Endothelial cell of hepatic sinusoid (primary cell): ENCODE data around the gene ITSN1.
"Not testable (repeated sequence)": the region's sequence is repeated elsewhere in the genome, so short reads cannot be mapped to it uniquely, and the experiment has no call there.

Experiments used
- in situ Hi-C: cut with HindIII; loops from 2 replicates; pipeline ENCODE4 v1.10.0; 2017; ENCODE audit warnings: low sequenced_read_pairs

Gene ITSN1

DNA sequence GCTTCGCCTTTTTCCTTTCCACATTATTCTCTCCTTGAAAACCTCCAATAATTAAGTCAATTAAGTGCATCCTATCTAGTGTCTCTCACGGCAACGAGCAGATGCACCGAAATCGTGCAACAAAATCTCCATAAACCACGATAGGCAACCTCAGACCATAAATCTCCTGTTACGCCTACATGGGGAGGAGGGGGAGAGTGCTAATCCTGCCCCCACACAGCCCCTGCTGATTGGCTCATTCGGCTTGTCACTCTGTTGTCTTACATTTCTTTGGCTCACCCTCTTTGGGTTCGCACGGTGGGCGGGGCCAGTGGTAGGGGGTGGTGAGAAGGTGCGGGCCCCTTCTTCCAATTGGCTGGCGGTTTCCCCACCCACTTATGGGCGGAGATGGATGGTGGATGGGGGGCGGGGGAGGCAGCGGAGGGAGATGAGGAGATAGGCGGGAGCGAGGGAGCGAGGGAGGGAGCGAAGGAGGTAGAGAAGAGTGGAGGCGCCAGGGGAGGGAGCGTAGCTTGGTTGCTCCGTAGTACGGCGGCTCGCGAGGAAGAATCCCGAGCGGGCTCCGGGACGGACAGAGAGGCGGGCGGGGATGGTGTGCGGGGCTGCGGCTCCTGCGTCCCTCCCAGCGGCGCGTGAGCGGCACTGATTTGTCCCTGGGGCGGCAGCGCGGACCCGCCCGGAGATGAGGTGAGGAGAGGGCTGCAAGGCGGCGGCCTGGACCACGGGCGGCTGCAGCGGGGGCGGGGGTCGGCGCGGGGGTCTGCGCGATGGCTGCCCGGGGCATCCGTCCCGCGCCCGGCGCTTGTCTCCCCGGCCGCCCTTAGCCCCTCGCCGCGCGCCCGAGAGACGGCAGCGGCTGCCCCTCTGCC, at the start of gene ITSN1:
Gene ITSN1 (plus strand): TSS at position 475 of the 869 bp plus-strand sequence. CDS start 76,328 bp downstream, outside the sequence.
- in situ Hi-C loops: loop anchor here (5.0 kb wide), 1 partner anchor 55 kb away; no protein-coding TSS in a partner anchor

DNA sequence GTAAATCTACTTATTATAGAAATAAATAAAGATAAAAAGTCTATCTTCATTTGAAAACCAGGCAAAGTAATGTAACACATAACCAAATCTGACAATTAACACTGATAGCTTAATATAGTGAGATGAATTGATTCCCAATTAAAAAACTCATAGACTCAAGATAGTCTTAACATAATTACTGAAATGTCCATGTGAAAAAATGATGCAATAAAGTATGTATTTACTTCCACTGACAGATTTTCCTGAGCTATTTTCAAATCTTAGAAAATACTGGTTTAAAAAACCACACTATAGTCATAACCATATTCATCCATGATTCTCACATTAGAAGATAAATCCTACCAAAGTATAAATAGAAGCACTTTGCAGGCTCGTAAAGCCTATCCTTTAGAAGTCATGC, 44.2 kb upstream of the ITSN1 start:
- in situ Hi-C loops: no loop called here

DNA sequence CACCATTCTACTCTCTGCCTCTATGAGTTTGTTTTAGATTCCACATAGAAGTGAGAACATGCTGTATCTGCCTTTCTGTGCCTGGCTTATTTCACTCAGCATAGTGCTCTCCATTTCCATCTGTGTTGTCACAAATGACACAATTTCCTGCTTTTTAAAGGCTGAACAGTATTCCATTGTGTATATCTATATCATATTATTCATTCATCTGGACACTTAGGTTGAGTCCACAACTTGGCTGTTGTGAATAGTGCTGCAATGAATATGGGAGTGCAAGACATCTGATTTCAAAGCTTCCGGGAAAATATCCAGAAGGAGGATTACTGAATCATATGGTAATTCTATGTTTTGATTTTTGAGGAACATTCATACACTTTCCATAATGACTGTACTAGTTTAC, 33.7 kb upstream of the ITSN1 start:
- in situ Hi-C loops: no loop called here

DNA sequence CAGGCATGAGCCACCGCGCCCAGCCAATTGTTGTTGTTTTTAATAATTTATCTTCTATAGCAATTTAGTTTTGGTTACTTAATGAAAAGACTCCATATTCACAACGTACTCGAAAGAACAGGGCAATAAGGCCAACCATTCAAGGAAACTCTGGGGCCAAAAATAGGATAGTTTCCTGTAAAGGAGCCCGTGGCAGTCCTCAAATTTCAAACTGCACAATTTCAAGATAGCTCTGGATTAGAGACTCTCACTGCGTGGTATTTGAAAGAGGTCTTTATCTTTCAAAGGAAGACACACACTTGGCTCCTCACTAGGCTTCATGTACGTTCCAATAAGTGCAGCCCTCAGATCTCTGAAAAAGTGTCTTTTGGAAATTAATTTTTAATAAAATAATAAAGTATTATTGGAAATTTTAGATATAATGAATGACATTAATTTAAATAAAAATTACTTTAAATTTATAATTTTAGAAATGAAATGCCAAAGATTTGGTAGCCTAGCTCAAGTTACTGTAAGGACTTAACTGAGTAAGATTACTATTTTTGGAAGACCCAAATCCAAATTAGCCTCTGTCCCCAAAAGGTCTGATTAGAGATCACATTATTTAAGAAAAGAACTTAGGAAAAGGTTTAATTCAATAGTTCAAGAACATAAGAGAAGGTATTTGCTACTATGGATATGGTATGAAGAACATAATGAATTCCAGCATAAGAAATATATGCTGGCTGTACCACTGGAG, 31.1 kb upstream of the ITSN1 start:
- in situ Hi-C loops: no loop called here

DNA sequence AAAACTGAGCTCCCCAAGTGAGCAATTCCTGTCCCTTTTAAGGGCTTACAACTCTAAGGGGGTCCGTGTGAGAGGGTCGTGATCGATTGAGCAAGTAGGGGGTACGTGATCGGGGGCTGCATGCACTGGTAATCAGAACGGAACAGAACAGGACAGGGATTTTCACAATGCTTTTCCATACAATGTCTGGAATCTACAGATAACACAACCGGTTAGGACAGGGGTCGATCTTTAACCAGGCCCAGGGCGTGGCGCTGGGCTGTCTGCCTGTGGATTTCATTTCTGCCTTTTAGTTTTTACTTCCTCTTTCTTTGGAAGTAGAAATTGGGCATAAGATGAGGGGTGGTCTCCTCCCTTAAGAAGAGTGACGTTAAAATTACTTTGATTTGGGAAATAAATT, 24.7 kb upstream of the ITSN1 start:
- in situ Hi-C loops: not testable (repeated sequence)

DNA sequence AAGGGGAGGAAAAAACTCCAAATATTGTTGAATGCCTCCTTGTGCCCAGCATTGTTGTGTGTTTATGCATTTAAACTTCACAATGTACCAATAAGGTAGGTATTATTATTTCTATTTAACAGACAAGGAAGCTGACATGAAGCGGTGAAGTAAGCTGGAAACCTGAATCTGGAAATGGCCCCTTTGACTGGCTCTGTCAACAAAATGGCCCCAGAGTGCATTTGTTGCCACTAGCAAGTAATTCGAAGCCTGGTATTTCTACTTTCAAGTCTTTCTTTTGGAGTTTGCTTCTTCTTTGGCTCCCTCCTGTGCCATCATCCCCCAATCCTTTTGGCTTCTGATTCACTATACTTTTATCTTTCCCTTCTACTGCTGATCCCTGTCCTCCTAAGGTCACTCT, 23.9 kb upstream of the ITSN1 start:
- in situ Hi-C loops: no loop called here

DNA sequence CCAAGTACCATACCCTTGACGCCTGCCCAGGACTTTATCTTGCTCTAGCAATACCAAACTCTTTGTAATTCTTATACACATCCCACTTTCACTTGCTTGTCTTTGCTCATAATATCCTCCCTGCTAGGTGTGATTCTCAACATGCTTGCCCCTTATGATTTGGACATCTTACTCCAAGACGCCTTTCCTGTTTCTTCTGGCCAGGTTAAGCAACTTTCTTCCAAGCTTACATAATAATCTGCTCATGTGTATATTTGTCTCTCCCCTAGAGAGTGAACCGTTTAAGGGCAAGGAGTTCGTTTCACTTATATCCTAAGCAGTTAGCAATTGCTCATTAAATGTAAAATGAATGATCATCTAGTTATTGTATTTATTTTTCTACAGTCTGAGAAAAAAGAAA, 22.6 kb upstream of the ITSN1 start:
- in situ Hi-C loops: no loop called here

DNA sequence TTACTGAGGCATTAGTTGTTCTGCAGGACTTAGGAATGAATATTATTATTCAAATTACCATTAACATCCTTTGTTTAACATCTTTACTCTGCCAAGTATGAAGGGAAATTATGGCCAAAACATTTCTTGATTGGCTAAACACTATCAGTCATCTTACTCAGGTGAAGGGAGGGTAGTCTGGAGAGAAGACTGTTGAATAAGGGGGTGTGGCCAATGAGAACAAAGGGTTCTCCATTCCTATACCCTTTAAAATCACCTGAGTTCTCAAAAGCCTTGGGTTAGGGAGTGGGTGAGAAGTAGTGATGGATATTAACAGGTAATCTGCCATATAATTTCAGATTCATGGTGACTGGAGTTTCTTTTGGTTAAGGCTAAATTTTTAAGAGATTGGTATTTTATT, 20.0 kb upstream of the ITSN1 start:
- in situ Hi-C loops: no loop called here

DNA sequence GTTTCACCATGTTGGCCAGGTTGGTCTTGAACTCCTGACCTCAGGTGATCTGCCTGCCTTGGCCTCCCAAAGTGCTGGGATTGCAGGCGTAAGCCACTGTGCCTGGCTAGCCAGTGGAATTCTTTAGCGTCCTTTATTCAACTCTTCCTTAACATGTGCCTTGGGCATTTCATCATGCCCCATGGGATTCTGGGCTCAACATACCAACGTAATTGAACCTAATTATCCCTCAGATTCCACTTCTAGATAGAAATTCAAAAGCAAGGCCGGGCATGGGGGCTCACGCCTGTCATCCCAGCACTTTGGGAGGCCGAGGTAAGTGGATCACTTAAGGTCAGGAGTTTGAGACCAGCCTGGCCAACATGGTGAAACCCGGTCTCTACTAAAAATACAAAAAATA, 16.1 kb upstream of the ITSN1 start:
- in situ Hi-C loops: not testable (repeated sequence)

DNA sequence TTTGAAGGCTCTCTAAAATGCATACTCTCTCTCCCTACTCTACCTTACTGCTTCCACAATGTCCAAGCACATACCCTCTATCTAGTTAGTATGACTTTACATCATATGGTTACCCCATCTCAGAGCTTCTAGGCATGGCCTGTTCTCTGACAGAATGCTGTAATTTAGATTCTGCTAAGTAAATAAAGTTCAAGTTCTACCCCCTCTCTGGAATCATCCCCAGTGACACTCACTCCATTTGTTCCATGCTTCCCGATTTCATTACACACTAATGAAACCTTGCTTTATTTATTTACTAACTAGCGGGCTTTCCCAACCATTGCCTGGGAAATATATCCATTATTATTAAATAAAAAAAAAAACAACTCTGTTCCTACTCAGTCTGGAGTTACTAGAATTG, 8.0 kb upstream of the ITSN1 start:
- in situ Hi-C loops: no loop called here

DNA sequence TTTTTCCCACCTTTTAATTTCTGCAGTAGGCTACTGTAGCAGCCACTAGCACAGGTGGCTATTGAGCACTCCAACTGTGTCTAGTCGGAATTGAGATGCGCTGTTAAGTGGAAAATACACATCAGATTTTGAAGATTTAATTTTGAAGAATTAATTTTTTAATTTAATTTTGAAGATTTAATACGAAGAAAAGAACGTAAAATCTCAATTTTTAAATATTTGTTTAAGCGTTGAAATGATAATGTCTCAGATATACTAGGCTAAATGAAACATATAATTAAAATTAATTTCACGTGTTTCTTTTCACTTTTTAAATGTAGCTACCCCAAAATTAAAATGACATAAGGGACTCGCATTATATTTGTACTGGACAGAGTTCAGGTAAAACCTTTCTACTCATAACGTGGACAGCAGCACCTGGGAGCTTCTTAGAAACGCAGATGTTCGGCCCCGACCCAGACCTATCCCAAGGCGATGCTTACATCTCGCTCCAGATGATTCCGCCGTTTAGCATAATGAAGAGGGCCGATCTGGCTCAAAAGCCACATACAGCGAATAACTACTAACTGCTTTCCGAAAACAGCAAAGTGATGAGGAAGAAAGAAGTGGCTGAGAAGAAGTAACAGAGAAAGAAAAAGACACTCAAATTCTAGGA, 1.5 kb upstream of the ITSN1 start:
- in situ Hi-C loops: loop anchor here (5.0 kb wide), 1 partner anchor 56 kb away; no protein-coding TSS in a partner anchor

DNA sequence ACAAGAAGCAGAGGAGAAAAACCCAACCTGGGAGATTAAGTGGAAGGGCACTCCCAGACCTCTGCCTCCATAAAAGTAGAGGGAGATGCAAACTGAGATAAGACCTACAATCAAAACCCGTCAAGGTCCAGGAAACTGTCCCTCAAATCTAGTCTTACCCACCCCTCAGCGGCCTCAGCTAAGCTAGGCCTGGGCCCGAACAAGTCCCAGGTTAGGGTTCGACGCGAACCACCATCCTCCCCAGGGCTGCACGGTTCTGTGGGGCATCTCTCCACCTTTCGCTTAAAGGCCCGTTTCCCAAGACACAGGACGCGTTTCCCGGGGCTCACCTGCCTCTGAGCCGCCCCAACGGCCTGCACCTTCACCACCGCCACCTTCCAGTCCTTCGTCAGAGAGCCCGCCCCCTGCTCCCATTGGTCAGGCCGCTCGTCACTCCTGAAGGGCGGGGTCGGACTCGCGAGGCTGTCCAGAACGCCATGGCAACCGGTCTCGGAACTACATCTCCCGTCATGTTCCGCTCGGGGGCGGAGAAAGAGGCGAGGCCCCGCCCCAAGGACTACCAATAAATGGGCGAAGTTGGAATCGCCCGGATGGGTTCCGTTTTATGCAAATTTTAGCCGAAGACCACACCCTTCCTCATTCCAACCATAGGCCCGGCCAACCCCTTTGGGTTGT, 812 bp upstream of the ITSN1 start, which contains the start of gene CRYZL1:
Gene CRYZL1 (minus strand): TSS at position 390 of the 675 bp plus-strand sequence. CDS start 10,190 bp downstream, outside the sequence.
- in situ Hi-C loops: loop anchor here (5.0 kb wide), 1 partner anchor 56 kb away; no protein-coding TSS in a partner anchor

DNA sequence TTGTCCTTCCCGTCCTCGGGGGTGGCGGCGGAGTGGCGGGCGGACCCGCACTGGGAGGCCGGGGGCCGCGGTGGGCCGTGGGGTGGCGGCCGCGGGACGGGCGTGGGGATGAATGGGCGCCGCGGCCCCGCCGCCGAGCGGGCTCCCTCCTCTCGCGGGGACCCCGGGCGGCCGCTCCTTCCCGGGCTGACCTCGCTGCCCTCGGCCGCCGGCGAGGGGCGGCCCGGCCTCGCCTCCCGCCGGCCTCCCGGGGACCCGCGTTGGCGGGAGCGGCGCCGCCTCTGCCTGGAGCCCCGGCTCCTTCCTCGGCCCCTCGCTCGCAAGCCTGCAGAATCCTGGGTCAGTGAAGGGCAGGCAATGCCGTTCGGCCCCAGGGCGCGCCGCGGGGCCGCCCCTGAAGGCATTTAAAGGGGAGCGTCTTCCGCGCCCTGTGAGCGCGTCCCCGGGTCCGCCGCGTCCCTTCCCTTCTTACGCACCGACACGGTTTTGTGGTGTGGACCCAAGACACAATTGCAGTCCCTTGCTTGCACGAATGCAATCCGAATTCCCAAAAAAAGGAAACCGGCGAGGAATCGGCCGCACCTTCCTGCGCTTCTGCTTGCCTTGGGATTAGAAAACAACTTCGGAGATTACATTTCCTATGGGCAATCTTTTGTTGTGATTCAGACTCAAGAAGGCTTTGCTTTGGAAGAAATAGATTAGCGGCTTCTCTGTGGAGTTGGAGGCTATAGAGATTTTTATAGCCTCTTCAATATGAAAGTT, 776 bp downstream of the ITSN1 start:
- in situ Hi-C loops: loop anchor here (5.0 kb wide), 1 partner anchor 54 kb away; no protein-coding TSS in a partner anchor

DNA sequence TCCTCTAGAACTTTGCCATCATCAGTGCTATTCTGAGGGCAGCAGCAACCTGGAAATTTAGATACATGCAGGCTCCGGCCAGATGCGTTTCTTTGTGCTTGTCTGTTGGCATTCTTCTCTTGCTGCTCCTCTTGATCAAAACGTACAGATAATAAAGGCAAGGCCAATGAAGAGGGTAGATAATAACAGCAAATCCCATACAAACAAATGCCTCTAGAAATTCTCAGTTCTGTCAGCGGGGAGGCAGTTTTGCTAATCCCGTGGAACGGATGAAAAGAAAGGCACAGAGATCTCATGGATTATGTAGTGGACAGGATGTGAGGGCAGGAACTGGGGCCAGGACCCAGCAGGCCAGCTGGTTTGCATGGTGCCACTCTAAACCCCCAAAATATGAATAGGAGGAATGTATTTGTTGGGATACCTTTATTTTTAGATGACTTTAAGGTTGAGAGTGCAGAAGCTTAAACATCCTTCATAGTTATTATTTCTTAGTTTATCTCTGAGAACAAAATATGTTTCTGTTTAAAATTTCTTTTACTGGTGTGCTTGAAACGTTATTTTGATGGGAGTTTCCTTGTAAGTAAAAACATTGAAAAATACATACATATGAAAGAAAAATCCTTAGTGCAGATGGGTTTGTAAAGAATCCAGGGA, 1.5 kb downstream of the ITSN1 start:
- in situ Hi-C loops: loop anchor here (5.0 kb wide), 1 partner anchor 54 kb away; no protein-coding TSS in a partner anchor

DNA sequence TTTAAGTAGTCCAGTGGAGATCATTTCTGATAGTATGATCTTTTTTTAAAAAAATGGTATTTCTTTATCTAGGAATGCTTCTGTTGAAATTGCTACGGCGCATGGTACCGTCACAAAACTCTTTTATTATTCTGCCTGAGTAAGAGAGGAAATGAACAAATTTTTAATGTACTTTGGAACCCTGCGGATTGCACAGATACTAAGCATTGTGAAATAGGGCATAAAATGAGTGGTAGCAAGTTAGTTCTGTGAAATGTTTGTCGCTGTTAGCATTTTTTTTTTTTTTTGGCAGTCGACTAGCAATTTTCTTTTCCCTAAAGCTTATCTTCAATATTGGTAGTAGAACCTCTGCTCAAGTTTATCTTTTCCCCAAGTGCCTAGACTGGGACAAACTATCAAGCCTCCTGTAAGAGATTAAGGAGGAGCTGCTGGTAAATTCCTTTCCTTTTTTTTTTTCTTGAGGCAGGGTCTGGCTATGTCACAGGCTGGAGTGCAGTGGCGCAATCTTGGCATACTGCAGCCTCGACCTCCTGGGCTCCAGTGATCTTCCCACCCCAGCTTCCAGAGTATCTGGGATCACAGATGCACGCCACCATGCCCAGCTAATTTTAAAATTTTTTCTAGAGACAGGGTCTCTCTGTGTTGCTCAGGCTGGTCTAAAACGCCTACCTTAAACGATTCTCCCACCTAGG, 2.2 kb downstream of the ITSN1 start:
- in situ Hi-C loops: loop anchor here (5.0 kb wide), 1 partner anchor 53 kb away; no protein-coding TSS in a partner anchor

DNA sequence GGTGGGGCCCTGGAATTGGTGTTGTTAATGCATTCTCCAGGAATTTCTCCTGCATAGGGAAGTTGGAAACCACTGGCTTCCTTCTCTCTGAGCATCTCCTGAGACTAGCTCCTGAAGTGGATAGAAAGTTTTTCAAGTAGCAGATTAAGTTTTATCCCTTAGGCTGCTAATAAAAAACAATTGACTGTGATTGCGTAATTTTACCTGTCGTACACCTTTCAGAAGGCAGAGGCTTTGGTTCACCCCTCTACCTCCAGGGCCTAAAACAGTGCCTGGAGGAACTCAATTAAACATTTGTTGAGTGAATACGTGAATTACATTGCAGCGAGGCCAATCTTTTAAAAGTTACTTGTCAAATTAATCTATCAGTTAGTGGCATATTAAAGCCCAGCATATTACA, 3.4 kb downstream of the ITSN1 start:
- in situ Hi-C loops: no loop called here

DNA sequence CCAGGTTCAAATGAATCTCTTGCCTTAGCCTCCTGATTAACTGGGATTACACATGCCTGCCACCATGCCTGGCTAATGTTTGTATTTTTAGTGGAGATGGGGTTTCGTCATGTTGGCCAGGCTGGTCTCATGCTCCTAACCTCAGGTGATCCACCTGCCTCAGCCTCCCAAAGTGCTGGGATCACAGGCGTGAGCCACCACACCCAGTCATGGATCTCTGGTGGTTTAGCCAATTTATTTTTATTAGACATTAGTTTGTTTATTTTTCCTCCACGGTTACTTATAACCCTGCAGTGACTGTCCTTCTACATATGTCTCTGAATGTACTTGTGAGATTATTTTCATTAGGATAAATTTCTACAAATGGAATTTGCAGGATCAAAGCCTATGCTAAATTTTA, 5.3 kb downstream of the ITSN1 start:
- in situ Hi-C loops: no loop called here

DNA sequence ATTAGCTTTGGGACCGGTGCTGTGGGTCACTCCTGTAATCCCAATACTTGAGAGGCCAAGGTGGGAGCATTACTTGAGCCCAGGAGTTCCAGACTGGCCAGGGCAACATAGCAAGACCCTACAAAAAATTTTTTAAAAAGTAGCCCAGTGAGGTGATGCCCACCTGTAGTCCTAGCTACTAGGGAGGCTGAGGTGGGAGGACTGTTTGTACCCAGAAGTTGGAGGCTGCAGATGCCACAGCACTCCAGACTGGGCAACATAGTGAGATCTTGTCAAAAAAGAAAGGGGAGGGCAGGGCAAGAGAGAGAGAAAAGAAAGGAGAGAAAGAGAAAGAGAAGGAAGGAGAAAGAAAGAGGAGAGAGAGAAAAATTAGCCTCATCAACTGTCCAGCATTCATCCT, 6.3 kb downstream of the ITSN1 start:
- in situ Hi-C loops: no loop called here

DNA sequence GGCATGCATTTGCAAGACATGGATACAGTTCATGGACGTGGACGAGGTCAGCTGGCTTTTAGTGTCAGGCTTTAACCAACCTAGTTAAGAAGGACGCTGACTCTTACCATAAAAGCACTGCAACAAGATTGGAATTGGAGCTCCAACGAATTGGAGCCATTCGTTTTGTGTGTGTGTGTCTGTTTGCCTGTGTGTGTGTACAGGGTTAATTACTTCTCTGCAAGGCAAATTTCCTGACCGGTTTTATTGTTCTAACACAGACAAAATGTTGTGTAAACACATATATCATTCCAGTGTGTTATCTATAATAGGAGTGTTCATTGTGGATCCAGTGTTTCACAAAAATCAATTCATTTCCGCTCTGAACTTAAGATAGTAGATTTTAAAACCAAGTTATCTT, 7.9 kb downstream of the ITSN1 start:
- in situ Hi-C loops: no loop called here
